IPS-15b (cell line): ENCODE measurements around the gene CADM4.
"Not testable (repeated sequence)": the region's sequence is repeated elsewhere in the genome, so short reads cannot be mapped to it uniquely, and the experiment has no call there.

Experiments used
- H3K27me3 ChIP-seq: one replicate; pipeline ENCODE4 v1.6.1; 2013; ENCODE audit warnings: low read length; ENCODE audit not compliant: control insufficient read depth, insufficient read depth
- H3K36me3 ChIP-seq: one replicate; pipeline ENCODE4 v1.6.1; 2013; ENCODE audit warnings: low read length; ENCODE audit not compliant: control insufficient read depth, insufficient read depth
- H3K4me1 ChIP-seq: one replicate; pipeline ENCODE4 v1.6.1; 2013; ENCODE audit warnings: mild to moderate bottlenecking, low read length; ENCODE audit not compliant: control insufficient read depth, insufficient read depth
- H3K4me3 ChIP-seq: one replicate; pipeline ENCODE4 v1.5.1; 2013; ENCODE audit warnings: low read depth, low read length
- H3K9ac ChIP-seq: one replicate; pipeline ENCODE4 v1.6.1; 2013; ENCODE audit warnings: low read depth, mild to moderate bottlenecking, low read length
- H3K9me3 ChIP-seq: one replicate; pipeline ENCODE4 v1.6.1; 2013; ENCODE audit warnings: mild to moderate bottlenecking, low read length; ENCODE audit not compliant: control insufficient read depth, insufficient read depth

The CADM4 gene

DNA sequence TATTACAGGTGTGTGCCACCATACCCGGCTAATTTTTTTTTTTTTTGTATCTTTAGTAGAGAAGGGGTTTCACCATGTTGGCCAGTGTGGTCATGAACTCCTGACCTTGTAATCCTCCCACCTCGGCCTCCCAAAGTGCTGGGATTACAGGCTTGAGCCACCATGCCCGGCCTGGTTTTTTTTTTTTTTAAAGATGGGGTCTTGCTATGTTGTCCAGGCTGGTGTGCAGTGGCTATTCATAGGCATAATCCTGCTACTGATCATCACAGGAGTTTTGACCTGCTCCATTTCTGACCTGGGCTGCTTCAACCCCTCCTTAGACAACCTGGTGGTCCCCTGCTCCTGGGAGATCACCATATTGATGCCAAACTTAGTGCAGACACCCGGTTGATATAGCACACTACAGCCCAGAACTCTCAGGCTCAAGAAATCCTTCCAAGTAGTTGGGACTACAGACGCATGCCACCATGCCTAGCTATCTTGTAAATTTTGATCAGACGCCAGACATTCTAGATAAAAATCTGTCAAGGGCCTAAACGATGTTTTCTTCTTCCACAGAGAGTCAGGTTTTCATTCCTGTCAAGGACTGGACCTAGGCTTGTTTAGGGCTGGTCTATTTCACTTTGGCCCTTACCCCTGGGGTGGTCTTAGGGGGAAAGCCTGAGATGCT is 20.8 kb upstream of the CADM4 start:
- H3K9ac ChIP-seq, result no peak overlapping the region
- H3K27me3 ChIP-seq, result no peaks in the 10 kb centered on the region
- no peak overlapping the region for H3K4me3 ChIP-seq
- H3K4me1 ChIP-seq, result no peaks in the 10 kb centered on the region
- H3K9me3 ChIP-seq, result no peaks in the 10 kb centered on the region
- peaks cover 6% of the 10 kb centered on the region for H3K36me3 ChIP-seq

- H3K9me3 ChIP-seq, result no peaks in the 10 kb centered on the region
- H3K4me1 ChIP-seq, result no peaks in the 10 kb centered on the region
- H3K4me3 ChIP-seq, result no peak overlapping the region
- peaks cover 7% of the 10 kb centered on the region for H3K36me3 ChIP-seq
- H3K9ac ChIP-seq, result no peak overlapping the region
- no peaks in the 10 kb centered on the region for H3K27me3 ChIP-seq
Measured at GRCh38 chr19:43658494-43658893, 18.8 kb upstream of the CADM4 start.

DNA sequence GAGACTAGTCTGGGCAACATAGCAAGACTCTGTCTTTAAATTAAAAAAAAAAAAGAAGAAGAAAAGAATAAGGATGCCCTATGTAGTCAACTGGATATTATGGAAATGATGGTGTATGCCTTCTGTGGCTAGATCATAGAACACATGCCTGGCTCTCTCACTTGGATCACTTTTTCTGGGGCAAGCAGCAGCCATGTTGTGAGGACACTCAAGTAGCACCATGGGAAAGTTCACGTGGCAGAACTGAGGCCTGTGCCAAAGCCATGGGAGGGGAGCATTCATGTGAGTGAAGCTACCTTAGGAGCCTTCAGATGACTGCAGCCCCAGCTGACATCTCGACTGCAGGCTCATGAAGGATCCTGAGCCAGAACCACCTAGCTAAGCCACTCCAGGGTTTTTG is 18.4 kb upstream of the CADM4 start:
- no peak overlapping the region for H3K4me3 ChIP-seq
- no peak overlapping the region for H3K9ac ChIP-seq
- no peaks in the 10 kb centered on the region for H3K4me1 ChIP-seq
- no peaks in the 10 kb centered on the region for H3K27me3 ChIP-seq
- peaks cover 4% of the 10 kb centered on the region for H3K36me3 ChIP-seq
- no peaks in the 10 kb centered on the region for H3K9me3 ChIP-seq

DNA sequence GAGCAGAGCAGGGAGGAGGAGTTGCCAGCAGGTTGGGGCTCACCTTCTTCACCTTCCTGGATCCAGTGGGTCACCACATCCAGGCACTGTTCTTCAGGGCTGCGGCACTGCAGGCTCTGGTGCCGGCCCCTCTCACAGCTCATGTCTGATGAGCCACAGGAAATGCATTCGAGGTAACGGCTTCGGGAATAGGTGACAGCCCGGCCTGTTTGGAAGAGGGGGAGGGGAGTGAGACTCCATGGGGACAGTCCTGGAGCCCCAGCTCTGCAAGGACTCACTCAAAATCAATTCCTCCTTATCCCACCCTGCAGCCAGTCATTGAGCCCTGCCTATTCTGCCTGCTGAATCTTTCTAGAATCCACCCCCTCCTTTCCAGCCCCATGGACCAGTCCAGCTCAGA is 16.8 kb upstream of the CADM4 start:
- H3K4me3 ChIP-seq, result no peak overlapping the region
- H3K4me1 ChIP-seq, result no peaks in the 10 kb centered on the region
- H3K36me3 ChIP-seq, result peaks cover 4% of the 10 kb centered on the region
- no peaks in the 10 kb centered on the region for H3K27me3 ChIP-seq
- H3K9me3 ChIP-seq, result no peaks in the 10 kb centered on the region
- no peak overlapping the region for H3K9ac ChIP-seq

DNA sequence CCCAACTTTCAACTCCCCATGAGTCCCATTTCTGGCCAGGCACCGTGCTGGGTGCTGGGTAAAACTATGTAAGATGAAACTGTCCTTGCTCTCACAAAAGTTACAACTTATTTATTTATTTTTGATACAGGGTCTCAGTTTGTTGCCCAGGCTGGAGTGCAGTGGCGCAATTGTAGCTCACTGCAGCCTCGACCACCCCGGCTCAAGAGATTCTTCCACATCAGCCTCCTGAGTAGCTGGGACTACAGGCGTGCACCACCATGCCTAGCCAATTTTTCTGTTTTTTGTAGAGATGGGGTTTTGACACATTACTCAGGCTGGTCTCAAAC is 12.9 kb upstream of the CADM4 start:
- H3K36me3 ChIP-seq, result peaks cover 4% of the 10 kb centered on the region
- no peak overlapping the region for H3K4me3 ChIP-seq
- no peaks in the 10 kb centered on the region for H3K27me3 ChIP-seq
- no peaks in the 10 kb centered on the region for H3K4me1 ChIP-seq
- no peaks in the 10 kb centered on the region for H3K9me3 ChIP-seq
- no peak overlapping the region for H3K9ac ChIP-seq

DNA sequence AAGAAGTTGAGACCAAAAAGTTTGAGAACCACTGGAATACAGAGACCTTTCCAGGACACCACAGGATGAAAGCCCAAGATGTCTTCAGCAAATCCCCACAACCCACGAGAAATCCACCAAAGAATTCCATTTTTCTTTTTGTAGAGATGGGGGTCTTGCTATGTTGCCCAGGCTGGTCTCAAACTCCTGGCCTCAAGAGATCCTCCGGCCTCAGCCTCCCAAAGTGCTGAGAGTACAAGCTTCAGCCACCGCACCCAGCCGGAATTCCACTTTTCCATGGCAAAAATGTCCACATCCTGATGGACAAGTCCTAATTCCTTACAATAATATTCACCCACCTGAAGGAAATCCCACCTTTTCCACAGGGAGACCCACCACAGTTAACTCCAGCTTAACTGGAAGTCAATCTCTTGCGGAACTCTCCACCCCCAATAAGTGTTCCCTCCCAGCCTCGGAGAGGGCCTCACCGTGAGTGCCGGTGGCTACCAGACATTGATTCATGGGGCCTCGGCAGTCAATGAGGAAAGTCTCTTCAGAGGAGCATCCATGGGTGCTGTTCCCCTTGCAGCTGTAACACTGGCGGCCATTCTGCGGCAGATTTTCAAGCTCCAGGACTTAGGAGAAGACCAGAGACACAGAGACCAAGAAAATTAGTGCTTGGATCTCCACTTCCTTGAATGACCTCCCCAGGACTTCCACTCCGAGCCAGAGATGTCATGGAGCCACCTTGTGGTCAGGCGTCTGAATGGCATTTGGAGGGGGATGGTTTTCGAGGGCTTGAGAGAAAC is 12.3 kb upstream of the CADM4 start:
- no peaks in the 10 kb centered on the region for H3K27me3 ChIP-seq
- no peaks in the 10 kb centered on the region for H3K4me1 ChIP-seq
- no peak overlapping the region for H3K9ac ChIP-seq
- peaks cover 4% of the 10 kb centered on the region for H3K36me3 ChIP-seq
- H3K4me3 ChIP-seq, result no peak overlapping the region
- no peaks in the 10 kb centered on the region for H3K9me3 ChIP-seq

- H3K27me3 ChIP-seq, H3K4me3 ChIP-seq, H3K4me1 ChIP-seq, H3K36me3 ChIP-seq, H3K9ac ChIP-seq, H3K9me3 ChIP-seq: not testable (repeated sequence)
Measured at GRCh38 chr19:43650276-43650675, 10.6 kb upstream of the CADM4 start.

- no peaks in the 10 kb centered on the region for H3K27me3 ChIP-seq
- H3K36me3 ChIP-seq, result peaks cover under 1% of the 10 kb centered on the region
- H3K9me3 ChIP-seq, result no peaks in the 10 kb centered on the region
- H3K4me1 ChIP-seq, result no peaks in the 10 kb centered on the region
- H3K4me3 ChIP-seq, result no peak overlapping the region
- no peak overlapping the region for H3K9ac ChIP-seq
Measured at GRCh38 chr19:43649514-43649913, 9.9 kb upstream of the CADM4 start.

- Histone ChIP-seq H3K27me3 (no peaks in the 10 kb centered on the region), H3K4me3 (no peak overlapping the region), H3K9me3 (no peaks in the 10 kb centered on the region), H3K36me3 (no peaks in the 10 kb centered on the region), H3K9ac (no peak overlapping the region), H3K4me1 (no peaks in the 10 kb centered on the region)
Measured at GRCh38 chr19:43648633-43649032, 9.0 kb upstream of the CADM4 start.

- Histone ChIP-seq H3K36me3 (no peaks in the 10 kb centered on the region), H3K4me1 (no peaks in the 10 kb centered on the region), H3K27me3 (peaks cover 30% of the 10 kb centered on the region), H3K9me3 (no peaks in the 10 kb centered on the region), H3K9ac (no peak overlapping the region), H3K4me3 (no peak overlapping the region)
Measured at GRCh38 chr19:43644181-43644580, 4.5 kb upstream of the CADM4 start.

GRCh38 chr19:43643326-43643725 is 3.7 kb upstream of the CADM4 start:
- H3K9me3 ChIP-seq, result no peaks in the 10 kb centered on the region
- H3K36me3 ChIP-seq, result no peaks in the 10 kb centered on the region
- no peaks in the 10 kb centered on the region for H3K4me1 ChIP-seq
- peaks cover 39% of the 10 kb centered on the region for H3K27me3 ChIP-seq
- H3K4me3 ChIP-seq, result no peak overlapping the region
- H3K9ac ChIP-seq, result no peak overlapping the region

GRCh38 chr19:43642531-43642930 is 2.9 kb upstream of the CADM4 start:
- Histone ChIP-seq H3K9ac (no peak overlapping the region), H3K27me3 (peaks cover 47% of the 10 kb centered on the region)

More at GRCh38 chr19:43642531-43642930, 2.9 kb upstream of the CADM4 start:
- Histone ChIP-seq H3K9me3 (no peaks in the 10 kb centered on the region), H3K4me1 (no peaks in the 10 kb centered on the region), H3K36me3 (no peaks in the 10 kb centered on the region), H3K4me3 (no peak overlapping the region)
